HCT116 (cell line): ENCODE data around the gene ZNF611. TPM values are rescaled to one million over a fixed set of nuclear protein-coding genes. Genes with fewer than 3 reads are reported as not detected.

Source experiments
- ATAC-seq: fragments of 200-7000 bp; cut with Tn5 transposase; 2 replicates; pipeline ENCODE4 v1.9.1; 2020; ENCODE audit warnings: mild to moderate bottlenecking, moderate library complexity
- BruUV-seq: library from RNA; stranded (reverse); fragments of 400-500 nt; replicated peaks from 2 replicates; lab custom pipeline; 2021; lab: Mats Ljungman, UMichigan
- CTCF ChIA-PET: fragments of 300-600 bp; sonication (Branson Sonifier 250); formaldehyde crosslinking; loops from one replicate; lab custom pipeline; 2021; ENCODE audit warnings: antibody characterized with exemption; lab: Charles Lee
- POLR2A ChIA-PET: fragments of 300-600, 350-600 bp; sonication (Branson Sonifier 250); formaldehyde crosslinking; loops from one replicate; lab custom pipeline; 2021; ENCODE audit warnings: antibody characterized with exemption; lab: Charles Lee
- RAD21 ChIA-PET, 2 experiments: fragments of 300-600 bp; sonication (Branson Sonifier 250); formaldehyde crosslinking; loops; one replicate each; lab custom pipeline; 2023; ENCODE audit warnings: low total read pairs in 2 of 2; ENCODE audit not compliant: uncharacterized antibody in 2 of 2, unreplicated experiment in 2 of 2, low non-redundant PET in 1 of 2; lab: Charles Lee
- DNase-seq: peaks from one replicate; pipeline ENCODE4 v3.0.0-alpha.2; 2010; ENCODE audit warnings: low read depth, low spot score
- H2AFZ ChIP-seq: fragments of 200-600 bp; shearing (Covaris generic), sonication (generic); 2 replicates; pipeline ENCODE4 v1.6.1; 2017; ENCODE audit warnings: low read depth, mixed run types, mixed read lengths, antibody characterized with exemption, low read length; ENCODE audit not compliant: poor library complexity, severe bottlenecking
- H3K27ac ChIP-seq: 2 replicates; pipeline ENCODE4 v1.5.1; 2012; ENCODE audit warnings: low read depth, low read length
- H3K27me3 ChIP-seq: fragments of 200-600 bp; sonication (generic); 2 replicates; pipeline ENCODE4 v1.6.1; 2016; ENCODE audit warnings: mixed run types, low read length, mixed read lengths; ENCODE audit not compliant: insufficient read depth
- H3K36me3 ChIP-seq, 2 experiments: fragments of 200-500 bp in 1 of 2; fragments of 200-600 bp in 1 of 2; sonication (Bioruptor generic) in 1 of 2; sonication (generic) in 1 of 2; 2 replicates each; pipeline versions ENCODE4 v1.5.1 to v1.6.1; 2014 to 2016; ENCODE audit warnings: low read length in 2 of 2, inconsistent platforms in 1 of 2, mixed read lengths in 1 of 2, mixed run types in 1 of 2; ENCODE audit not compliant: insufficient read depth in 2 of 2, control insufficient read depth in 1 of 2
- H3K4me1 ChIP-seq, 2 experiments: fragments of 200-600 bp in 1 of 2; sonication (generic) in 1 of 2; 2 replicates each; pipeline versions ENCODE4 v1.5.1 to v1.6.1; 2012 to 2017; ENCODE audit warnings: low read length in 2 of 2, inconsistent platforms in 1 of 2, mild to moderate bottlenecking in 1 of 2, mixed read lengths in 1 of 2, mixed run types in 1 of 2, moderate library complexity in 1 of 2; ENCODE audit not compliant: insufficient read depth in 2 of 2, control insufficient read depth in 1 of 2
- H3K4me2 ChIP-seq: fragments of 200-600 bp; sonication (generic); 2 replicates; pipeline ENCODE4 v1.6.1; 2017; ENCODE audit warnings: mixed run types, low read length, mixed read lengths
- H3K4me3 ChIP-seq, 2 experiments: fragments of 200-600 bp in 1 of 2; sonication (generic) in 1 of 2; replicated peaks in 1 of 2; 2 replicates each; pipeline ENCODE4 v1.5.1; 2011 to 2016; ENCODE audit warnings: low read length in 2 of 2, control low read depth in 1 of 2, low read depth in 1 of 2, mild to moderate bottlenecking in 1 of 2, mixed read lengths in 1 of 2, mixed run types in 1 of 2
- H3K79me2 ChIP-seq: fragments of 200-600 bp; sonication (generic); 2 replicates; pipeline ENCODE4 v1.6.1; 2017; ENCODE audit warnings: mild to moderate bottlenecking, mixed run types, low read length, moderate library complexity, mixed read lengths; ENCODE audit not compliant: insufficient read depth
- H3K9ac ChIP-seq: fragments of 200-600 bp; sonication (generic); 2 replicates; pipeline ENCODE4 v1.6.1; 2016; ENCODE audit warnings: low read length, mixed read lengths
- H3K9me2 ChIP-seq: fragments of 200-600 bp; sonication (generic), shearing (Covaris generic); 2 replicates; pipeline ENCODE4 v1.6.1; 2017; ENCODE audit warnings: mixed run types, mild to moderate bottlenecking, moderate library complexity; ENCODE audit not compliant: insufficient read depth
- H3K9me3 ChIP-seq, 2 experiments: fragments of 200-500 bp in 1 of 2; fragments of 200-600 bp in 1 of 2; sonication (Bioruptor generic) in 1 of 2; sonication (generic) in 1 of 2; 2 replicates each; pipeline ENCODE4 v1.6.1; 2014 to 2017; ENCODE audit warnings: low read length in 2 of 2, mixed read lengths in 2 of 2, inconsistent platforms in 1 of 2, low read depth in 1 of 2, mild to moderate bottlenecking in 1 of 2, mixed run types in 1 of 2, moderate library complexity in 1 of 2; ENCODE audit not compliant: control insufficient read depth in 1 of 2, insufficient read depth in 1 of 2
- H4K20me1 ChIP-seq: fragments of 200-600 bp; sonication (generic), shearing (Covaris generic); 2 replicates; pipeline ENCODE4 v1.6.1; 2017; ENCODE audit warnings: mixed run types, mild to moderate bottlenecking, moderate library complexity; ENCODE audit not compliant: insufficient read depth
- CBX3 ChIP-seq: IDR thresholded peaks from 2 replicates; pipeline ENCODE4 v1.6.1; 2012; ENCODE audit warnings: low read depth
- EGR1 ChIP-seq: IDR thresholded peaks from 2 replicates; pipeline ENCODE4 v1.6.1; 2012; ENCODE audit warnings: low read depth
- EZH2 ChIP-seq: fragments of 200-600 bp; sonication (generic); IDR thresholded peaks from 2 replicates; pipeline ENCODE4 v1.6.1; 2017; ENCODE audit warnings: antibody characterized with exemption, mixed run types
- EZH2phosphoT487 ChIP-seq: fragments of 200-600 bp; IDR thresholded peaks from 2 replicates; pipeline ENCODE4 v1.6.1; 2018; ENCODE audit warnings: antibody characterized with exemption, borderline replicate concordance
- FOSL1 ChIP-seq: IDR thresholded peaks from 2 replicates; pipeline ENCODE4 v1.6.1; 2012; ENCODE audit warnings: low read depth
- RAD21 ChIP-seq: IDR thresholded peaks from 2 replicates; pipeline ENCODE4 v1.6.1; 2012; ENCODE audit warnings: low read depth, mild to moderate bottlenecking
- SRF ChIP-seq: IDR thresholded peaks from 2 replicates; pipeline ENCODE4 v1.6.1; 2012; ENCODE audit warnings: low read depth
- intact Hi-C: fragments of 100-400 bp; cut with micrococcal nuclease; formaldehyde crosslinking; loops from 2 replicates; pipeline ENCODE4 v1.10.0; 2022
- total RNA-seq: library from RNA; stranded (reverse); gene quantifications from one replicate; pipeline ENCODE4 v1.2.1, GENCODE V29; 2021; ENCODE audit not compliant: unreplicated experiment
- TF ChIP-seq, protein P1 (sequence below), 3 experiments: fragments of 200-600 bp in 1 of 3; sonication (generic) in 1 of 3; IDR thresholded peaks in 2 of 3; conservative IDR thresholded peaks in 1 of 3; 2 replicates each; pipeline ENCODE4 v1.5.1; 2012 to 2017; ENCODE audit warnings: low read depth in 2 of 3, low read length in 2 of 3, antibody characterized with exemption in 1 of 3, borderline replicate concordance in 1 of 3, control low read depth in 1 of 3, mild to moderate bottlenecking in 1 of 3, mixed read lengths in 1 of 3, mixed run types in 1 of 3, moderate library complexity in 1 of 3; ENCODE audit not compliant: insufficient read depth in 1 of 3
- TF ChIP-seq, protein P2 (sequence below): IDR thresholded peaks from 2 replicates; pipeline ENCODE4 v1.6.1; 2011; ENCODE audit warnings: mild to moderate bottlenecking, low read length, moderate library complexity; ENCODE audit not compliant: insufficient replicate concordance; ENCODE audit errors: extremely low read depth
- TF ChIP-seq, protein P3 (sequence below): IDR thresholded peaks from 2 replicates; pipeline ENCODE4 v1.6.1; 2012

The ZNF611 gene
- total RNA-seq, 1 experiment from 2014 or later: 12.2 TPM

DNA sequence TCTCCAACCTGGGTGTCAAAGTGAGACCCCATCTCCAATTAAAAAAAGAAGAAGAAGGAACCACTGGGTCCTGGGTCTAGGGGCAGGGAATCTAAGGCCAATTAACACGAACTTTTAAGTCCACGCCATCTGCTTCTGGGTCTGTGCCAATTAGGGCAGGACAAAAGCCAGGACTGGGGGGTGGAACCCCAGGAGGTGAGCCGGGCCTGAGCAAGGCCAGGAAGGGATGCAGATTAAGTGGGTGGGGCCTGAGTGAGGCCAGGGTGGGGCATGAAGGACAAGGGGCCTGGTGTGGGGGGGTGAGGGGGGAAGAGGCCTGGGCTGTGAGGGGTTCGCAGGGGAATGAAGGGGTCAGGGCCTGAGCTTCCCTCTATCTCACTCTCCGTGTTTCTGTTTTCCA, 70.4 kb downstream of the ZNF611 start:
- H3K79me2 ChIP-seq: peaks cover 74% of the 10 kb centered on the region
- no peak overlapping the region for H3K27ac ChIP-seq
- H3K9ac ChIP-seq: peak overlapping the region; percentile 48
- ATAC-seq (no peak), DNase-seq (no peak)
- CTCF ChIA-PET: no interaction called here
- BruUV-seq: no TSS peak
- H3K36me3 ChIP-seq: peaks cover 0 to 22% of the 10 kb centered on the region in 2 experiments; a peak in 3 of 4 replicates
- H3K4me3 ChIP-seq: no peak overlapping the region
- no peak overlapping the region for H2AFZ ChIP-seq
- peak overlapping the region; percentile 54; the same call in 1 of the 2 replicates for H3K4me2 ChIP-seq
- H3K27me3 ChIP-seq: no peaks in the 10 kb centered on the region
- RAD21 ChIA-PET: no interaction called here
- TF ChIP-seq, protein P1, sequence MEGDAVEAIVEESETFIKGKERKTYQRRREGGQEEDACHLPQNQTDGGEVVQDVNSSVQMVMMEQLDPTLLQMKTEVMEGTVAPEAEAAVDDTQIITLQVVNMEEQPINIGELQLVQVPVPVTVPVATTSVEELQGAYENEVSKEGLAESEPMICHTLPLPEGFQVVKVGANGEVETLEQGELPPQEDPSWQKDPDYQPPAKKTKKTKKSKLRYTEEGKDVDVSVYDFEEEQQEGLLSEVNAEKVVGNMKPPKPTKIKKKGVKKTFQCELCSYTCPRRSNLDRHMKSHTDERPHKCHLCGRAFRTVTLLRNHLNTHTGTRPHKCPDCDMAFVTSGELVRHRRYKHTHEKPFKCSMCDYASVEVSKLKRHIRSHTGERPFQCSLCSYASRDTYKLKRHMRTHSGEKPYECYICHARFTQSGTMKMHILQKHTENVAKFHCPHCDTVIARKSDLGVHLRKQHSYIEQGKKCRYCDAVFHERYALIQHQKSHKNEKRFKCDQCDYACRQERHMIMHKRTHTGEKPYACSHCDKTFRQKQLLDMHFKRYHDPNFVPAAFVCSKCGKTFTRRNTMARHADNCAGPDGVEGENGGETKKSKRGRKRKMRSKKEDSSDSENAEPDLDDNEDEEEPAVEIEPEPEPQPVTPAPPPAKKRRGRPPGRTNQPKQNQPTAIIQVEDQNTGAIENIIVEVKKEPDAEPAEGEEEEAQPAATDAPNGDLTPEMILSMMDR (IDR thresholded peaks at IDR 0.05 in 2 of 3, conservative IDR thresholded peaks at IDR 0.05 in 1 of 3; ENCODE audit: borderline replicate concordance in 1 of 3, insufficient read depth in 1 of 3, low read depth in 2 of 3, low read length in 2 of 3): no peak
- TF ChIP-seq FOSL1: no peak
- TF ChIP-seq EZH2: no peak
- no peak for TF ChIP-seq CBX3
- TF ChIP-seq, protein P2, sequence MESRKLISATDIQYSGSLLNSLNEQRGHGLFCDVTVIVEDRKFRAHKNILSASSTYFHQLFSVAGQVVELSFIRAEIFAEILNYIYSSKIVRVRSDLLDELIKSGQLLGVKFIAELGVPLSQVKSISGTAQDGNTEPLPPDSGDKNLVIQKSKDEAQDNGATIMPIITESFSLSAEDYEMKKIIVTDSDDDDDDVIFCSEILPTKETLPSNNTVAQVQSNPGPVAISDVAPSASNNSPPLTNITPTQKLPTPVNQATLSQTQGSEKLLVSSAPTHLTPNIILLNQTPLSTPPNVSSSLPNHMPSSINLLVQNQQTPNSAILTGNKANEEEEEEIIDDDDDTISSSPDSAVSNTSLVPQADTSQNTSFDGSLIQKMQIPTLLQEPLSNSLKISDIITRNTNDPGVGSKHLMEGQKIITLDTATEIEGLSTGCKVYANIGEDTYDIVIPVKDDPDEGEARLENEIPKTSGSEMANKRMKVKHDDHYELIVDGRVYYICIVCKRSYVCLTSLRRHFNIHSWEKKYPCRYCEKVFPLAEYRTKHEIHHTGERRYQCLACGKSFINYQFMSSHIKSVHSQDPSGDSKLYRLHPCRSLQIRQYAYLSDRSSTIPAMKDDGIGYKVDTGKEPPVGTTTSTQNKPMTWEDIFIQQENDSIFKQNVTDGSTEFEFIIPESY: no peak
- TF ChIP-seq EGR1: no peak
- TF ChIP-seq, protein P3, sequence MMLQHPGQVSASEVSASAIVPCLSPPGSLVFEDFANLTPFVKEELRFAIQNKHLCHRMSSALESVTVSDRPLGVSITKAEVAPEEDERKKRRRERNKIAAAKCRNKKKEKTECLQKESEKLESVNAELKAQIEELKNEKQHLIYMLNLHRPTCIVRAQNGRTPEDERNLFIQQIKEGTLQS: no peak
- TF ChIP-seq EZH2phosphoT487: no peak
- no peak for TF ChIP-seq SRF
- TF ChIP-seq RAD21: no peak
- H3K4me1 ChIP-seq: peaks cover 0 to 50% of the 10 kb centered on the region in 2 experiments; a peak in 2 of 4 replicates
- POLR2A ChIA-PET: no interaction called here
- H4K20me1 ChIP-seq: no peaks in the 10 kb centered on the region
- intact Hi-C loops: no loop called here
- H3K9me3 ChIP-seq: no peaks in the 10 kb centered on the region
- no peaks in the 10 kb centered on the region for H3K9me2 ChIP-seq
